CD4-positive, alpha-beta T cell treated with Interleukin-2 at 100 ng/mL for 4 hours (primary cell): ENCODE measurements around the gene CDHR2.

Source experiments
- DNase-seq: peaks from one replicate; pipeline ENCODE4 v3.0.0-alpha.2; 2020; ENCODE audit warnings: low spot score

Gene CDHR2

GRCh38 chr5:176528761-176529115 is 20.4 kb upstream of the CDHR2 start:
- DNase-seq = no peak

GRCh38 chr5:176529116-176529740 is 19.9 kb upstream of the CDHR2 start:
- DNase-seq = no peak

DNA sequence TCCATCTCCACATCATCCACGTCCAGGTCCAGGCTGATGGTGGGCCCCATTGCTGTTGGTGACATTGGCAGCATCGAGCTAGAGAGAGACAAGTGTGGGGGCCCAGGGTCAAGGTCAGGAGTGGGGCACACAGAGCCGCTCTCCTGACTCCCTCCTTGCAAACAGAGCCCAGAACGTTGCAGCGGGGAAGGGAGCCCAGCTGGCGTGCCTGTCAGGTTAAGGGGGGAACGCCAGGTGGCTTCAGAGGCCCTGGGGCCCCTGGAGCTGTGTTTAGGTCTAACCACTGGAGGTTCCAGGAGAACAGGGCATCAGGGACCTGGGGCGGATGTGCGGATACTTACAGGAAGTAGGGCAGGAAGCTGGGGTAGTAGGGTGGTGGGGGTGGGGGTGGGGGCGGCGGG is 19.4 kb upstream of the CDHR2 start:
- peak; percentile 62 for DNase-seq

- DNase-seq = no peak
These were observed 18.7 kb upstream of the CDHR2 start for GRCh38 chr5:176530393-176530982.

- DNase-seq = no peak
These were observed 17.9 kb upstream of the CDHR2 start for GRCh38 chr5:176530983-176531901.

GRCh38 chr5:176531902-176532493 is 17.1 kb upstream of the CDHR2 start:
- no peak for DNase-seq

DNA sequence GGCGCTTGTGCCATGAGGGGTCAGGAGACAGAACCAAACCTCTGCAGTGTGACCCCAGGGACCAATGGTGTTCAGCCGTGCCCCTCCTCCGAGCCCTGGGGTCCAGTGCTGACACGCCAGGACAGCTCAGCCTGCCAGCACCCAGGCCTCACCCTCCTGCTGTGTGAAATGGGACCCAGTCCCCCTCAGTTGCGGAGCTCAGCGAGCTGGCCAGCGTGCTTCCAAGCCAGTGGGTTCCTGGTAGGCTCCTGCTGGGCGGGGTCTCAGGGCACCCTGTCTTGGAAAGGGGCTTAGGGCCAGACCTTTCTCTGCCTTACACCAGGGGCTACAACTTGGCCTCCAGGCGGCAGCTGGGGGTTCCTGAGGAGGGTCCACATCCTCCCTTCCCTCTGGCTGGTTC is 16.3 kb upstream of the CDHR2 start:
- DNase-seq = no peak

- no peak for DNase-seq
These were observed 15.8 kb upstream of the CDHR2 start for GRCh38 chr5:176533390-176533789.

- DNase-seq = peak; percentile 65
These were observed 15.1 kb upstream of the CDHR2 start for GRCh38 chr5:176533894-176534611.

GRCh38 chr5:176534640-176535039 is 14.5 kb upstream of the CDHR2 start:
- DNase-seq = no peak

- peak; percentile 64 for DNase-seq
These were observed 14.0 kb upstream of the CDHR2 start for GRCh38 chr5:176535101-176535663.

DNA sequence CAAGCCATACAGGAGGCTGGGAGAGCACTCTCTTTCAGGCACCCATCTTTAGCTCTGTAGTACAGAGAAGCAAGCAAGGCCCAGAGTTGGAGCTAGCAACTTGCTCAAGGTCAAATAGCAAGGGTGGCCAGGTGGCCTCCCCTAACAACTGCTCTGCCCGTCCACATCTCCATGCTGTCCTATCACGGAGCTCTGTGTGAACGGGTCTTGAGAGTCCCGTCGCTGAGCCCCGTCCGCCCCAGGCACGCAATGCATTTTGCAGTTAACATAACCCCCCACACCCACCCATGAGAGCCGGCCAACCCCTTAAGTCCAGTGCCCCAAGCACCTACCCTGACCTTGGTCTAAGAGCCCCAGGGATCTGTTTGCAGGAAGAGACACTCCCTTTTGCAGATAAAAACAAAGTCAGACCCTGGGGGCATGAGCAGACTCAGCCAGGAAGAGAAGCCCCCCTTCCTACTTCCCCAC is 13.4 kb upstream of the CDHR2 start:
- no peak for DNase-seq

DNA sequence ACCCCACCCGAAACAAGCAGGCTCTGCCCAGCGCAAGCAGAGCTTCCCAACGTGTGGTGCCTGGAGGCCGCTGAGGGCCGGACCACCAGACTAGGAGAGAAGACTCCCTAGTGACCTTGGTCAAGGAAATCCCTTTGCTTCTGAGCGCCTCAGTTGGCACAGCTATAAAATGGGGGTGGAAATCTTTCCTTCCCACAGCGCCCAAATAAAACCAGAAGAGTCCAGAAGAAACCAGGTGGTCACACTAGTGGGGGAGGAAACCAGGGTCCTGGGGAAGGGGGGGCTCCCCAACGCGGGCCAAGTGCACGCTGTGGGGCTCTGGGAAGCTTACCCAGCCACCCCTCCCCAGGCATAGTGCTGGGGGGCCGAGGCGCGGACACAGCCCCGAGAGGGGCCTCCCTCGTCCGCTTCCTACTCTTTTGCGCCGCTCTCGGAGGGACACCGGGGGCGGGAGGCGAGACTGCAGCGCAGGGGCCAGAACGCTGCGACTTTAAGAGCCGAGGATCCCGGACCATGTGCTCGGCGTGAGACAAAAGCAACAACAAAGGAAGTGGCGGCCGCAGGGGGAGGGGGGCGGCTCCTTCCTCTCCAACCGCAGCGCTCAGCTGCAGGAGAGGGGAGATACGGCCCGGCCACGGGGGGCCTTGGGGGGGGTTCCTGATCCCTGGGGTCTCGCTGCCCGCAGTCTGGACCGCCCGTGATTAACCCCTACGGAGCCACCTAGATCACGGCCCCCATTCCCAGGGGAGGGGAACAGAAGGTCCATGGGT is 12.8 kb upstream of the CDHR2 start:
- peak; percentile 81 for DNase-seq

DNA sequence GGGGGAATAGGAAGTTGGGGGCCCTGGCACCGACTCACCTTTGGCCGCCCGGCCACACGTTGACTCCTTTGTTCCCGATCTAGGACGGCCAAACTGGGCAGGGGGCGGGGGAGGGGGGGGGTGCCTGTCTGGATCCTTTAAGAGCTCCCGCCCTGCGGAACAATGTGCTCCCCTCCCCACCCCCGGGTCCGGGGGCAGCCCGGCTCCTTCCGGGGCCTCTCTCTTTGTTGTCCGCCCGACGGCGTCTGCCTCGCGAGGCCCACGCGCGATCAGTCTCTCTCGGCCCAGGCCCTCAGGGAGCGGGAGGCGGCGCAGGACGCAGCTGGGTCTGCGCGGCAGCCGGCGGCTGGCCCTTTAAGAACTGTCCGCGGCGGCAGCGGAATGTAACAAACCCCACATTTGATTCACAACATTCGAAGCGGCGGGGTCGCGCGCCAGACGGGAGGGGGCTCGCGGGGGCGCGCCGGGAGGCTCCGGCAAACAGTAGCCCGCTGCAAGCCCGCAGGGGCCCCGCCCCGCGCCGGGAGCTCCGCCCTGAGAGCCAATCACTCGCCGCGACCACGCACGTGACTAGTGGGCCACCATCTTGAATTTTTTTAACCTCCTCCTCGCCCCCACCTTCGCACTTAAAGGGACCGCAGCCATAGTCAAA is 12.1 kb upstream of the CDHR2 start, which contains the start of gene RNF44:
TSS of gene RNF44 (minus strand) at position 501 of the 652 bp plus-strand sequence. CDS start 4,930 bp downstream, outside the sequence.
- peak; percentile 98 for DNase-seq

DNA sequence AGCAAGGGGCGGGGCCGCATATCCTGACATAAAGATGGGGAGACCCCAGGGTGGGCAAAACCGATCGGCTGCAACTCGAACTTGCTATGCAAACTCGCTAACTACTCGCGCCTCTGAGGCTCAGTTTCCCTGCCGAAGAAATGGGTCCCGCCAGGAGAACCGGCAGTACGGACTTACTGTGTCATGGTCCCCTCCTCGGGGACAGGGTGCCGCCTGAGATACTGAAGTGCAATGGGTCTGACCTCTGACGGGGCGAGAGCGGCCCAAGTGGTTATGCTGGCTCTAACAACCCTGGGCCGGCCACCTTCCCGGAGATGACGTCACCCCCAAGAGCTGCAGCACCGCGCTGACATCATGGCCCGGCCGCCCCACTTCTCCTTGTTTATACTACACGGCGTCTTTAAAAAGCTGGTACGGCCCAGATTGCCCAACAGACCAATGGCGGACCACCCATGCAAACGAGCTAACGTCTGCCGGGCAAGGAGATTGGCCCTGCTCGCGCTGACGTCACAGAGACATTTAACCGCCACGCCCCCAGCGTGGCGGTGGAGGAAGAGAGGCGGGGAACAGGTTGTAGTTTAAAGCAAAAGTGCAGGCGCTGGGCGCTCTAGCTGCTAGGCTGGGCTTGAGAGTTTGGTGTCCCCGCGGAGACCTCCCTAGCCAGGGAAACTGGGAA is 11.4 kb upstream of the CDHR2 start:
- DNase-seq = peak; percentile 99

DNA sequence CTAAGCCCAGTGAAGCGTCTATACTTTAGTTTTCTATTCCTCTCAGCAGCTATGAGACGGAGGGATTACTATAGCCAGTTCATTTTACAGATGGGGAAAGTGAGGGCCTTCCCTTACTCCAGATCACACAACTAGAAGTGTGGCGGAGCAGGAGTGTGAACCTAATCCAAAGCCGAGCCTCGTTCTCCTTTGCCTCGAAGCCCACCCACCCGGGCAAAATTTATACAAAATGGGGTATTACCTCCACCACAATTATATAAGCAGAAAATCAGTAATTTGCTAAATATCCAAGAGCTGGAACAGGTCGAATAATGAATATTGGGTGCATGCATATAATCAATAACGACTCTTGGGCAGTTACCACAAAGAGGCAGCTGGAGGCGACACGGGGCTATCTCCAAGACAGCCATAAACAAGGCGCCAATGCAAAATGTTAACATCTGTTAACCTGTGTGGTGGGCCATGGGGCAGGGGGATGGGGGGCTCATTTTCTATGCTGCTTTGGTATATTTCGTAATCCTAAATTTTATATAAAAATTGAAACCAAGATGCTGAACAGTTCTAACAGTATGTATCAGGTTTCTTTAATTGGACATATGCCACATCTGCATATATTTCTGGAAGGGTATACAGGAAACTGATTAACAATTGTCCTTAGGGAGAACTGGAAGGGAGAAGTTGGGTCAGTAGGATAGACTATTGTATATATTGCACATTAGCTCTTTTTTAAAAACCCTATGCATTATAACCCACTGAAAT is 10.7 kb upstream of the CDHR2 start:
- no peak for DNase-seq

DNA sequence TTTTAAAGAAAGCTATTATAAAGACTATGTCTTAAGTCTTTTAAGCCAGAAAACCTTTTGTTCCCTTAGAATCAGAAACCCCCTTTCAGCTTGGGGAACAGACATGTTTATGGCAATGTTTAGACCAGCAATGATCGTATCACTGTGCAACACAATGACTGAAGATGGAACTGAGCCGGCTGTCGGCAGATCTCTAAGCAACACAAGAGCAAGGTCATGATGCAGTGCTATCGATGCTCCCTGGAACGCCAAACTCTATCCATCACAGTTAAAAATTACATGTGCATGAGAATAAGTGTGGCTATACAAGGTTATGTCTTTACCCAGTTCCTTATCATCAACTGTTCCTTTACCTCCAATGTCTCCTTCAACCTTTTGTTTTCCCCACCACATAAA is 10.2 kb upstream of the CDHR2 start:
- DNase-seq = no peak

GRCh38 chr5:176540476-176540899 is 8.7 kb upstream of the CDHR2 start:
- no peak for DNase-seq

DNA sequence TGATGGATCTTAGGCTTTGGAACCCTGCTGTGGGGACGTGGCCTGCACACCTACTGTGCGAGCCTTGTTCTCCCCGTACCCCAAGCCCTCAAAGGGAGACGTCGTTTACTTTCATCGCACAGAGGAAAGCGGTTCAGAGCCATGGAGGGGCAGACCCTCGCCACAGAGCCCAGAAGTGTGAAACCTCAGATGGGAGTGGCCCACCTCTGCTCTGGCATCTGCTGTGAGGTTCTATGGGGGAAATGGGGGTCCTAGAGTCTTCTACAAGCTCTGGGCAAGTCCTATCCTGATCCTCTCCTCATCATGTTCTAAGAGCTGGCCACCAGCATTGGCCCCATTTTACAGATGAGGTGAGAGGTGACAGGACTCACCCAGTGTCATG is 8.2 kb upstream of the CDHR2 start:
- peak; percentile 36 for DNase-seq
